ENCODE results near the gene CRYBG2.
"Not testable (repeated sequence)": the region's sequence is repeated elsewhere in the genome, so short reads cannot be mapped to it uniquely, and the experiment has no call there.

CRYBG2 gene

DNA sequence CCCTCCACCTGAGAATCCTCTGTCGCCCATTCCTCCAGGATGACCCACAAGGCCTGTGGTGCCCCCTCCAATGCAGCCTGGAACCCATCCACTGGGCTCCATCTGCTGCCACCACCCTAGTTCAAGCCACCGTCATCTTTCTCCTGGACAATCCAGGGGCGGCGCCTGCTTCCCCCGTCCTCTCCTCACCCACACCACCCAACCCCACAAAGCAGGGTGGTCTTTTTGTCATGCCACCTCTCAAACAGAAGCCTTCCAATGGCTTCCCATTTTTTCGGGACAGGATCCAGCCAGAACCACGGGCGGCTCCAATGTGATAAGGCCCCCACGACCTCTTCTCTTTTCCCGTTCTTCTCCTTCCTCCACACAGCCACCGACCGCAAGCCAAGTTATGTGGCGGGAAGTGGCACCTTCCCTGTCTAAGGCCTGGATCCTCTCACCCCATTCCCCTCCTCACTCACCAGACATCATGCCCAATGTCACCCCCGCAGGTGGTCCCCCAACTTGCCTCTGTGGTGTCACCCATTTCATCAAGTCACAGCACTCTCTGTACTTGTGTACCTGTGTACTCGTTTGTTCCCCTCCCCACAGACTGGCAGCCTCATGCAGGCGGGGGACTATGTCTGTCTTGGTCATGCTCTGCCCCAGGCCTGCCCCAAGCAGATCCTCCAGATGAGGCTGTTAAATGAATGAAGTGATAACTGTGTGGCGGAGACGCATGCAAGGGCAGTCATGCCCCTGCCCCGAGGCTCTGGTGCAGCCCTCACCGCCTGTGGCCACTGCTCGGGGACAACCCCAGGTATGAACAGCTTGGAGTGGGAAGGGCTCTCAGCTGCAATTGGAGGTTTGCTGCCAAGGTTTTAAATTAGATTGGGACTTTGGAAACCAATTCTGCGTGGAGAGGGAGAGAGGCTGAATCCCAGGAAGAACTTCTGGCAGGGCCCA lies 58.5 kb downstream of the CRYBG2 start:
- Histone ChIP-seq H3K27me3 (ENCODE audit: control insufficient read depth, insufficient read depth, low read length) (no peaks in the 10 kb centered on the region), H3K9ac (ENCODE audit: low read length) (no peak overlapping the region), H3K9me3 (ENCODE audit: control insufficient read depth, low read depth, low read length) (no peaks in the 10 kb centered on the region), H3K4me3 (ENCODE audit: low read length) (no peak overlapping the region), H3K36me3 (ENCODE audit: control insufficient read depth, low read depth, low read length) (no peaks in the 10 kb centered on the region), H3K4me1 (ENCODE audit: control insufficient read depth, low read depth, low read length) (peaks cover 3% of the 10 kb centered on the region), H3K27ac (ENCODE audit: low read length) (no peak overlapping the region)

DNA sequence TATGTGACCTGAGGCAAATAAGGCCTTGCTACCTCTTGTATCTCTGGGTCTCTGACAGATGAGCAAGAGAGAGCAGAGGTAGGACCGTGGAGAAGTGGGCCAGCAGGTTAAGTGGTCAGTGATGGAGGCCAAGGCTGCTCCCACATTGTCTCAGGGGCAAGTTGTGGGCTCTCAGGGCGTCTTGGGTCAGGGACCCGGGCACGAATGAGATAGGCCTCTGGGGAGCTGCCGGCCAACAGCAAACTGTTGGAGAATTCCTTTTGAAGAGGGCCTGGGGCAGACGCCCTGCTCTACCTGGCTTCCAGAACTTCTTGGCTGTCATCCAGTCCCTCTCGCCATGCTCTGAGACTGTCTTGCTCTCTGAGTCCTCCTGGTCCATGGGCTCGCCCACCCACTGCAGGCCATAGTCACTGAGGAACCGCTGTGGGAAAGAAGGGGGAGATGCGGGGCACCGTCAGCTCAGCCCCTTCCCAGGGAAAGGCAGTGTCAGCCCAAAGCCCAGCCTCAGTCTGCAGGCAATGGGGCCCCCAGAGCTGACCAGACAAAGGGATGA lies 59.9 kb downstream of the CRYBG2 start:
- Histone ChIP-seq H3K36me3 (ENCODE audit: control insufficient read depth, low read depth, low read length) (no peaks in the 10 kb centered on the region), H3K9me3 (ENCODE audit: control insufficient read depth, low read depth, low read length) (no peaks in the 10 kb centered on the region), H3K9ac (ENCODE audit: low read length) (no peak overlapping the region), H3K4me1 (ENCODE audit: control insufficient read depth, low read depth, low read length) (peaks cover 9% of the 10 kb centered on the region), H3K4me3 (ENCODE audit: low read length) (no peak overlapping the region), H3K27ac (ENCODE audit: low read length) (no peak overlapping the region), H3K27me3 (ENCODE audit: control insufficient read depth, insufficient read depth, low read length) (no peaks in the 10 kb centered on the region)

DNA sequence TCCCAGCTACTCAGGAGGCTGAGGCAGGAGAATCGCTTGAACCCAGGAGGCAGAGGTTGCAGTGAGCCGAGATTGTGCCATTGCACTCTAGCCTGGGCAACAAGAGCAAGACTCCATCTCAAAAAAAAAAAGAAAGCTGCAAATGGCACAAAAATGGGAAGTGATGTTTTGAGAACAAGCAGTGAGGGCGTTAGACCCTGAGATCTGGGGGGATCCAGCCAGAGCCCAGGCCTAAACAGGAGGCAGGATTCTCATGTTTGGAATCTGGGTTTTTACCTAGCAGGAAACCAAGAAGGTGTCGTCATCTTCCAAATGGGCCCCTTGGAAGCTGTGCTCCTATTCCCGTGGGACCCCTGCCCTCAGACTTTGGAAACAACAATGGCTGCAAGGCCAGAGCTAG lies 61.2 kb downstream of the CRYBG2 start:
- not testable (repeated sequence) for H3K27me3 ChIP-seq (ENCODE audit: control insufficient read depth, insufficient read depth, low read length); H3K4me3 ChIP-seq (ENCODE audit: low read length); H3K4me1 ChIP-seq (ENCODE audit: control insufficient read depth, low read depth, low read length); H3K9ac ChIP-seq (ENCODE audit: low read length); H3K9me3 ChIP-seq (ENCODE audit: control insufficient read depth, low read depth, low read length); H3K36me3 ChIP-seq (ENCODE audit: control insufficient read depth, low read depth, low read length); H3K27ac ChIP-seq (ENCODE audit: low read length)

DNA sequence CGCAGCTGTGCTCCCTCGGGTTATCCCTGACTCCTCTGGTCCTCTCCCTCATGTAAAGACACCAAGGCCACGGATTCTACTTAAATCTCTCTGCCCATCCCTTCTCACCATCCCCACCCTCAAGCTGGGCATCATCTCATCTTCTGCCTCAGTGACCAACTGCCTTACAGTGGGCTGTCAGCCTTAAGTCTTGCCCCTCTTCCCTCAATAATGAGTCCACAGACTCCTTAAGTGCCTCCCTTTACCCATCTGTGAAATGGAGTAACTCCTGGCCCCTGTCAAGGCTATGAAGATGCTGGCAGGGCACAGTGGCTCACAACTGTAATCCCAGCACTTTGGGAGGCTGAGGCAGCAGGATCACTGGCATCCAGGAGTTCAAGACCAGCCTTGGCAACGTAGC lies 62.0 kb downstream of the CRYBG2 start:
- Histone ChIP-seq H3K27ac (ENCODE audit: low read length) (no peak overlapping the region), H3K4me3 (ENCODE audit: low read length) (no peak overlapping the region), H3K27me3 (ENCODE audit: control insufficient read depth, insufficient read depth, low read length) (no peaks in the 10 kb centered on the region), H3K9me3 (ENCODE audit: control insufficient read depth, low read depth, low read length) (no peaks in the 10 kb centered on the region), H3K4me1 (ENCODE audit: control insufficient read depth, low read depth, low read length) (peaks cover 9% of the 10 kb centered on the region), H3K9ac (ENCODE audit: low read length) (no peak overlapping the region), H3K36me3 (ENCODE audit: control insufficient read depth, low read depth, low read length) (no peaks in the 10 kb centered on the region)

DNA sequence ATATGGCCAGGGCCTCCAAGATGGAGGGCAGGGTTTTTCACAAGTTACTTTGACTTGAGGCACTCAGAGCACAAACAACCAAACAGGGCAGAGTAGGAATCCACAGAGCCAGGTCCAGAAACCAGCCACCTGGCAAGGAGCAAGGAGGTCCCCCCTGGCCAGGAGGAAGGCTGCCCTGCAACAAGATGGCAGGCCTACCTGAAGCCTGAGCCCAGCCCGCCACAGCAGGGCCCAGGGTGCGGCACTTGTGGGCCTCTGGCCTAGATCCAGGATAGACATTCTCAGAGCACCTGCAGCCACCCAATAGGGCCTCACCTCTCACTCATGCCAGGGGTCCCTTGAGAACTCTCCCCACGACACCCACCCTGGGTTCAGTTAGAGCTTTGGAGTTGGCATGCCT lies 62.5 kb downstream of the CRYBG2 start:
- Histone ChIP-seq H3K9me3 (ENCODE audit: control insufficient read depth, low read depth, low read length) (no peaks in the 10 kb centered on the region), H3K36me3 (ENCODE audit: control insufficient read depth, low read depth, low read length) (no peaks in the 10 kb centered on the region), H3K27ac (ENCODE audit: low read length) (no peak overlapping the region), H3K9ac (ENCODE audit: low read length) (no peak overlapping the region), H3K27me3 (ENCODE audit: control insufficient read depth, insufficient read depth, low read length) (no peaks in the 10 kb centered on the region), H3K4me1 (ENCODE audit: control insufficient read depth, low read depth, low read length) (peaks cover 9% of the 10 kb centered on the region), H3K4me3 (ENCODE audit: low read length) (no peak overlapping the region)

DNA sequence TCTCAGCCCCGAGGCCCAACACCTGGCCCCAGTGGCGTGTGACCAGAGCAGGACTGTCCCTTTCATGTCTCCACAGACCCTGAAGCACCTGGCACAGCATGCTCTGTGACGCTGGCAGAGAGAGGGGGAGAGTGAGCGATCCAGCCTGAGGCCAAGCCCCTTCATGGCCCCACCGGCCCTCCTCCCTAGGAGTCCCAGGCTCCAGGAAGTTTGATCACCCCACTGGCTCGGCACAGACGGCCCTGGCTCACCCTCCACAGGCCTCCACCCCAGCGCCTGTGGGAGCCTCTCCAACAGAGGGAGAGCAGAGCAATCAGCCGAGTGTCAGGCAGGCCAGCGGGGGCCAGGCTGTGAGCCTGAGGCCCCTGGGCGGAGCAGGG lies 63.1 kb downstream of the CRYBG2 start:
- Histone ChIP-seq H3K36me3 (ENCODE audit: control insufficient read depth, low read depth, low read length) (no peaks in the 10 kb centered on the region), H3K9me3 (ENCODE audit: control insufficient read depth, low read depth, low read length) (no peaks in the 10 kb centered on the region), H3K27me3 (ENCODE audit: control insufficient read depth, insufficient read depth, low read length) (no peaks in the 10 kb centered on the region), H3K4me3 (ENCODE audit: low read length) (no peak overlapping the region), H3K4me1 (ENCODE audit: control insufficient read depth, low read depth, low read length) (peaks cover 9% of the 10 kb centered on the region), H3K27ac (ENCODE audit: low read length) (no peak overlapping the region), H3K9ac (ENCODE audit: low read length) (no peak overlapping the region)

DNA sequence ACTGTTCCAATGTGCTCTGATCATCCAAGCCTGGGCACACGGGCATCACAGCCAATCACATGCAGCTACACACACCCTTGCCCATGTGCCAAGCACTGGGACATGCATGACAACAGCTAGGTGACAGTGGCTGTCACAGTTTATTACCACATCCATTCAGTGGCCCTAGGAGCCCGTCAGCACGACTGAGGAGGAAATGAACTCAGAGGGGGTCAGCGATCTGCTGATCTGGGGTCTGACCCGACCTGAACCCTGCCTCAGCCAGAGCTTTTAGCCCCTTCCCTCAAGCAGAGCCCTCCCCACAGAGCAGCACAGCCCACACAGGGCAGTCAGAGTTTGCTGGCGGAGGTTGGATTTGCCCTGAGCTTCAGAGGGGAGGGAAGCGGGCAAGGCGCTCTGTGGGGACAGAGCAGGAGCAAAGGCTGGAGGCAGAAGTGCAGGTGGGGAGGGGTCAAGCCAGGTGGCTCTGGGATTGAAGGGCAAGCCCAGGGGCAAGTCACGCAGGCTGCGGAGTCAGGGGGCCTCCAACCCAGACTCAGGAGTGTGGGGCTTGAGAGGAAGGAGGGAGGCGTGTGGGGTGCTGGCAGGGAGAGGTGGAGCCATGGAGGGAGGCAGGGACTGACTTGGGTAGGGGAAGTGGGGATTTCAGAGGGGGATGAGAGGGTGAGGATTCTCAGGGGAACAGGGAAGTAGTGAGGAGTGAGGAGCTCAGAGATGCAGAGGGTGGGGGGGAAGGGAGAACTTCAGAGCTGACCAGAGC lies 63.6 kb downstream of the CRYBG2 start:
- no peak overlapping the region for H3K4me3 ChIP-seq (ENCODE audit: low read length)
- no peak overlapping the region for H3K9ac ChIP-seq (ENCODE audit: low read length)
- H3K9me3 ChIP-seq (ENCODE audit: control insufficient read depth, low read depth, low read length) = no peaks in the 10 kb centered on the region
- no peaks in the 10 kb centered on the region for H3K27me3 ChIP-seq (ENCODE audit: control insufficient read depth, insufficient read depth, low read length)
- no peaks in the 10 kb centered on the region for H3K36me3 ChIP-seq (ENCODE audit: control insufficient read depth, low read depth, low read length)
- H3K27ac ChIP-seq (ENCODE audit: low read length) = no peak overlapping the region
- peaks cover 11% of the 10 kb centered on the region for H3K4me1 ChIP-seq (ENCODE audit: control insufficient read depth, low read depth, low read length)

DNA sequence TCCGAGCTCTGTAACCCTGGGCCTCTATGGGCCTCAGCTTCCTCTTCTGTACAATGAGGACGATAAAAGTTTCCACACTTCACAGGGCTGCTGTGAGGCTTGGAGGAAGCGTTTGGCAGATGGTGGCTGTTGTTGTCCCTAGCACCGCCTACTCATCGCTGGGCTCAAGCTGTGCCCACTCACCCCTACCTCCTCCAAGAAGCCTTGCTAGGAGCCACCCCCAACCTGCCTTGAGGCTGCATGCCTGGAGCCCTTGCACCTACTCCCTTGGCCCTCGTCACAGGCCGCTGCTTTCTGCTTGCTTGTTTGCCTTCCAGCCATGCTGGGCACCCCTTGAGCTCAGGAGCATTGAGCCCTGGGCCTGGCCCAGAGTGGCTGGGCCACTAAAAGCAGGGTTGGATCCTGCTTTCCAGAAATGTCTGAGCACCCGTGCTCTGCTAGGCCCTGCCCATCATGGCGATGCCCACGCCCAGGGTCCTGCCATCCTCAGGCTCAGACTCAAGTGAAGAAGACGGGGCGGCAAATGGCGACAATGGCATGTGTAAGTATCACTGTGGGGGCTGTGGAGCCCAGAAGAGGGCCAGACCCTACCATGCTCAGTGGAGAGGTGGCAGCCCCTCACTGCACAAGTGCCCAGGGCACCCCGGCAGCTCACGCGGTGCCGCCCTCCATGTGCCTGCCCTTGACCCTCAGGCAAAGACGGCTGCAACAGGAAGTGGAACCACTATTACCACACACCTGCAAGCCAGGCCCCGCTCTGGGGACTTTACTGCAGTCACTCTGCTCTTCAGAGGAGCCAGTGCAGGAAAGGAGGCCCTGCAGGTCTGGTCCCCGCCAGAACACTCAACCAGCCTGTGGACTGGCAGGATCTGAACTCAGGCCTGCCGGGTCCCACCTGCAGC lies 64.5 kb downstream of the CRYBG2 start:
- H3K27ac ChIP-seq (ENCODE audit: low read length) = no peak overlapping the region

DNA sequence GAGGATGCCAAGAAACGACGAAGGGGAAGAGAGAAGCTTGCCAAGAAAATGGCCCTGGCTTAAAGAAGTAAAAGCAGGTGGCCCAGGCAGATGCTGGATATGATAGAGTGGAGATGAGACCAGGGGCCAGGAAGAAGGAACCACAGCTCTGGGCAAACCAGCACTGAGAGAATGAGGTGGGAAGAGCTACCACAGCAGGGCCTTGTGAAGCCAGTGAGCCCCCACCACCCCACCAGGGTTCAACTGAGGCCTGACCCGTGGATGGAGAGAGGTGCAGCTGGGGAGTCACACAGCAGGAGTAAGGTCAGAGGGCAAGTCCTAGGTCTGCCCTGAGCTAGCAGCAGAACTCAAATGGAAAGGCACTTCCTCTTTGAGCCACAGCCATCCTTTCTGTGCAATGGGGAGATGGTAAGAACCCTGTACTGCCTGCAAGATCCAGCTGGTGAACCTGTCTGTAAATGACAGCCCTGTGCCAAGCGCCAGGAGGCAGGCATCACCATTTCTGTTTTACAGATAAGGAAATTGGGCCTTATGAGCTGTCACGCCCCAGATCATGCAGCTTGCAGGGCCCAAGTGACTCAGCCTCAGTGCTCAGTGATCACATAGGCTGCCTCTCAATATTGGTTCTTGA lies 65.5 kb downstream of the CRYBG2 start:
- no peaks in the 10 kb centered on the region for H3K9me3 ChIP-seq (ENCODE audit: control insufficient read depth, low read depth, low read length)
- no peaks in the 10 kb centered on the region for H3K27me3 ChIP-seq (ENCODE audit: control insufficient read depth, insufficient read depth, low read length)
- H3K9ac ChIP-seq (ENCODE audit: low read length) = no peak overlapping the region
- no peaks in the 10 kb centered on the region for H3K36me3 ChIP-seq (ENCODE audit: control insufficient read depth, low read depth, low read length)
- peaks cover 12% of the 10 kb centered on the region for H3K4me1 ChIP-seq (ENCODE audit: control insufficient read depth, low read depth, low read length)
- no peak overlapping the region for H3K4me3 ChIP-seq (ENCODE audit: low read length)
- H3K27ac ChIP-seq (ENCODE audit: low read length) = no peak overlapping the region

More for the DNA sequence above, 64.5 kb downstream of the CRYBG2 start:
- Histone ChIP-seq H3K27me3 (ENCODE audit: control insufficient read depth, insufficient read depth, low read length) (no peaks in the 10 kb centered on the region), H3K4me1 (ENCODE audit: control insufficient read depth, low read depth, low read length) (peaks cover 12% of the 10 kb centered on the region), H3K9me3 (ENCODE audit: control insufficient read depth, low read depth, low read length) (no peaks in the 10 kb centered on the region), H3K9ac (ENCODE audit: low read length) (no peak overlapping the region), H3K4me3 (ENCODE audit: low read length) (no peak overlapping the region), H3K36me3 (ENCODE audit: control insufficient read depth, low read depth, low read length) (no peaks in the 10 kb centered on the region)

DNA sequence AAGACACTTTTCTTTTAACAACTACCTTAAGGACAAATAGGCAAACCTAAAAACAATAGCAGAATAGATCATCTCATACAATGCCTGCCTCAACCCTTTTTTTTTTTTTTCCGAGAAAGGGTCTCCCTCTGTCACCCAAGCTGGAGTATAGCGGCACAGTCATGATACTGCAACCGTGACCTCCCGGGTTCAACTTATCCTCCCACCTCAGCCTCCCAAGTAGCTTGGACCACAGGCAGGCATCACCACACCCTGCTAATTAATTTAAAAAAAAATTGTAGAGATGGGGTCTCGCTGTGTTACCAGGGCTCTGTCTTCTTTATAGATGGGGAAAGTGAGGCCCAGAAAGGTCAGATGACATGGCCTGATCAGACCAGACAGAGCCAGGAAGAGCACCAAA lies 66.1 kb downstream of the CRYBG2 start:
- Histone ChIP-seq H3K36me3 (ENCODE audit: control insufficient read depth, low read depth, low read length) (no peaks in the 10 kb centered on the region), H3K27me3 (ENCODE audit: control insufficient read depth, insufficient read depth, low read length) (no peaks in the 10 kb centered on the region), H3K4me3 (ENCODE audit: low read length) (no peak overlapping the region), H3K4me1 (ENCODE audit: control insufficient read depth, low read depth, low read length) (peaks cover 12% of the 10 kb centered on the region), H3K9me3 (ENCODE audit: control insufficient read depth, low read depth, low read length) (no peaks in the 10 kb centered on the region), H3K9ac (ENCODE audit: low read length) (no peak overlapping the region), H3K27ac (ENCODE audit: low read length) (no peak overlapping the region)
